Tongue (tissue), 2 donors: Measurements from ENCODE around the gene SLC25A10. TPM values are rescaled to one million over a fixed set of nuclear protein-coding genes. Genes with fewer than 3 reads are reported as not detected.
"Not testable (repeated sequence)": the region's sequence is repeated elsewhere in the genome, so short reads cannot be mapped to it uniquely, and the experiment has no call there.

ENCODE experiments used
- DNase-seq: peaks from one replicate; pipeline ENCODE4 v3.0.0-alpha.2; 2015
- total RNA-seq: library from RNA; depleted of rRNA; stranded (reverse); fragments of >200 nt; gene quantifications from one replicate; pipeline ENCODE4 v1.2.3, GENCODE V29; 2014

The SLC25A10 gene
- total RNA-seq, 1 donor from 2014 or later, result 10.6 TPM

GRCh38 chr17:81722184-81723120 lies 10.4 kb downstream of the SLC25A10 start:
- DNase-seq, result no peak

DNA sequence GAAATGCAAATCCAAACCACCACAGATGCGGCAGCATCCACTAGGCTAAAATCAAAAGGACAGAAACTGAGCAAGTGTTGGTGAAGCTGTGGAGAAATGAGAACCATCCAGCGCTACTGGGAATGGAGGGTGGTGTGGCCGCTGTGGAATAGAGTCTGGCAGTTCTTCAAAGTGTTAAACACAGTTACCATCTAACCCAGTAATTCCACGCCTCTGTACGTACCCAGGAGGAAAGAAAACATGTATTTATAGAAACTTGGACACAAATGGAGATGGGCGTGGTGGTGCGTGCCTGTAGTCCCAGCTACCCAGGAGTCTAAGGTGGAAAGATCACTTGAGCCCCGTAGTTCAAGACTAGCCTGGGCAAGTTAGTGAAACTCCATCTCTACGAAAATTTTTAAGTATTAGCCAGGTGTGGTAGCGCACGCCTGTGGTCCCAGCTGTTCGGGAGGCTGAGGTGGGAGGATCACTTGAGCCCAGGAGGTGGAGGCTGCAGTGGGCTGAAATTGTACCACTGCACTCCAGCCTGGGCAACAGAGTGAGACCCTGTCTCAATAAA lies 11.6 kb downstream of the SLC25A10 start:
- no peak for DNase-seq

DNA sequence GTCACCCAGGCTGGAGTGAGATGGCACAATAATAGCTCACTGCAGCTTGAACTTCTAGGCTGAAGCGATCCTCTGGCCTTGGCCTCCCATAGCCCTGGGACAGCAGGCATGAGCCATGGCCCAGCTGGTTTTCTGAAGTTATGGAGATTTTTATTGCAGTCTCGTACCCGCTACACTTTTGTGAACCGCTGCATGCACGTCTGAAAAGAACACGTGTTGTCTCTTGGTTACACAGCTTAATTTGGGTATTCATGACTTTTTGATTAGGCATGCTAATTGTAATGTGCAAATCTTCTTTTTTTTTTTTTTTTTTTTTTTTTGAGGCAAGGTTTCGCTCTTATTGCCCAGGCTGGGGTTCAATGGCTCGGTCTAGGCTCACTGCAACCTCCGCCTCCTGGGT lies 13.4 kb downstream of the SLC25A10 start:
- no peak for DNase-seq

DNA sequence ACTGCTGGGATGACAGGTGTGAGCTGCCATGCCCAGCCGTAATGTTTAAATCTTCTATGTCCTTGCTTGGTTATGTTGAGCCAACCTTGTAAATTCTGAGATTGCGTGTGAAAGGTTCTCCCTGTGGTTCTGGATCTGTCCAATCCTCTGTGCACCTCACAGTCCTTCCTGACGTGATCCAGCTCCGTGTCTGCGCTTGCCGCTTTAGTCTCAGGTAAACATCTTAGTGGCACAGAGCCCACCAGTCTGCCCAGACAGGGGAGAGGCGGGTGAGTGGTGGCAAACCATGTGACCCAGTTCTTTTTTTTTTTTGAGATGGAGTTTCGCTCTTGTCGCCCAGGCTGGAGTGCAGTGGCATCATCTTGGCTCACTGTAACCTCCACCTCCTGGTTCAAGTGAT lies 13.9 kb downstream of the SLC25A10 start:
- DNase-seq, result peak; percentile 48

DNA sequence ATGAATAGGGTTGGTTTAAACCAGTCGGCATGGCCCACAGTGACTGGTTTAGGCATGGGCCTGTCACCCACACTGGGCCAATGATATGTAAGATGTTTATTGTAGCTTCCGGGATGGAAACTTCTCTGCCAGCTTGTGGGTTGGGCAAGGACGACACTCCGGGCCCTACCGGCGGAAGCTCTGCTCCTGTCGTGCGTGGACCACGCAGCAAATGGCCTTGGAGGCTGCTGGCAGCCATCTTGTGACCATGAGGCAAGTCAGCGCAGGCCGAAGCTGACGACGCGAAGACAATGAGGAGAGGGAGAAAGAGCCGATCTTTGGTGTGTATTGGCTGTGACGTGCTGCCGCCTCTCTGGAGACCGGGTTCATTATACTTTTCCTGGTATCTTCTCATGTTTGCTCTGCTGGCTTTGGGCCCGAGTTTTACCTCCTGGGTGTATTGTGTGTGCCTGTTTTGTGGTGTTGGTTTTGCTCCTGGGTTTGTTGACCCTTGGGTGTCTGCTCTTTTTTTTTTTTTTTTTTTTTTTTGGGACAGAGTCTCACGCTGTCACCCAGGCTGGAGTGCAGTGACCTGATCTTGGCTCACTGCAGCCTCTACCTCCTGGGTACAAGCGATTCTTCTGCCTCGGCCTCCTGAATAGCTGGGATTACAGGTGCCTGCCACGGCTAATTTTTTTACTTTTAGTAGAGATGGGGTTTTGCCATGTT lies 15.4 kb downstream of the SLC25A10 start:
- DNase-seq, result peak; percentile 46

GRCh38 chr17:81733507-81734404 lies 21.7 kb downstream of the SLC25A10 start:
- peak; percentile 85 for DNase-seq

DNA sequence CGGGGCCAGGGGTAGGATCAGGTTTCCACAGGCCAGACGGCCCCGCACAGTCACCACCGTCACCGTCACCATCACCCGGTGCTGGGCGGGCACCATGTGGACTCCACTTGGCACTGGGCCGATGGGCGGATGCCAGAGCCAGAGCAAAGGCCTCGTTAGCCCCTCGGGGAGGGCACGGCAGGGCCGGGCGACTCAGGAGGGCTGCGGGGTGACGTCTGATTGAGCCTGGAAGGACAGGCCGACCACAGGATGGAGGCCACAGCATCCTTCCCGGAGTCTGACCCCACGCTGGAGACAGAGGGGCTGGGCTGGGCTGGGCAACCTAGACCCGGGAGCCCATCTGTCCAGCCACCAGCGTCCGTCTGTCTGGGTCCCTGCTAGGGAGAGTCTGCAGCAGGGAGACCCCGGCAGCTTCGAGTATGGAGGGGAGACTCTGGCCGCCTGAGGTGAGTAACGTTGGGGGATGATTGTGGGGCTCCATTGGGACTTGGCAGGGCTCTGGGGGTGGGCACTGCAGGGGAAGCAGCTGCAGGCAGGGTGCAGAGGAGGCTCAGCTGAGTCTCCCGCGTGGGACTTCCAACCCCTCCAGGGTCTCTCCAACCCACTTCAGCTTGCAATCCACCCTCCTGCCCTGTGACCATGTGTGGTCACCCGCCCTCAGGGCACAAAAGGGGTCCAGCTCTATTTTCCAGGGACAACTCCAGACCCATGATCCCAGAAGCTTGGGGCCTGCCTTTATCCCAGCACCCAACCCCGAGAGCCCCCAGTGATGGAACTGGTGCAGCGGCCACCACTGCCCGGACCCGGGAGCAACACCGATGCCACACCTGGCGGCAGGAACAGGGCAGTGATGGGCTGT lies 22.6 kb downstream of the SLC25A10 start:
- DNase-seq, result no peak

GRCh38 chr17:81735264-81736102 lies 23.4 kb downstream of the SLC25A10 start:
- DNase-seq, result peak; percentile 43

- DNase-seq, result no peak
These were observed 26.1 kb downstream of the SLC25A10 start for GRCh38 chr17:81737947-81738800.

DNA sequence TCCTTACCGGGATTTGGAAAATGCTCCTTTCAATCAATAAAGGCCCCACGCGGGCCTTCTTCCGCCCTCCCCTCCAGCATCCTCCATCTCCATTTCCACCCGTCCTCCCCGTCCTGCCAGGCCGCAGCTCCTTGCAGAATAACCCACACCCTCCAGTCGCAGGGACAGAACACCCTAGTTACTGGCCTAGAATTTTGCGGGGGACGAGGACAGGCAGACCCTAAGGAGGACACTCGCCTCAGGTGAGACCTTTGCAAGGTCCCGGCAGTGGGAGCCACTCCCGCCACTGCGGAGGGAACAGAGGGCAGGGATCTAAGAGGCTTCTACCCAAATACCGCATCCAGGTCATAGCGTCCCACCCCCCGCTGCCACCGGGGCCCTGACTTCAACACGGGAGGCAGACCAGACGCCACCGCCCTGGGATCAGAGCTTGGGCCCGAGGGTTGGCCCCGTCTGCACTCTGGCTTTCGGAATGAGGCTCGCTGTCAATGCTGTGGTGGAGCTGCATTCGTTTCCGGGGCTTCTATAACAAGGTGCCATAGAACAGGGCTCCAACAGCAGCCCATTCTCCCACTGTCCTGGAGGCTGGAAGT lies 26.8 kb downstream of the SLC25A10 start:
- no peak for DNase-seq

- not testable (repeated sequence) for DNase-seq
These were observed 27.5 kb downstream of the SLC25A10 start for GRCh38 chr17:81739593-81739992.

DNA sequence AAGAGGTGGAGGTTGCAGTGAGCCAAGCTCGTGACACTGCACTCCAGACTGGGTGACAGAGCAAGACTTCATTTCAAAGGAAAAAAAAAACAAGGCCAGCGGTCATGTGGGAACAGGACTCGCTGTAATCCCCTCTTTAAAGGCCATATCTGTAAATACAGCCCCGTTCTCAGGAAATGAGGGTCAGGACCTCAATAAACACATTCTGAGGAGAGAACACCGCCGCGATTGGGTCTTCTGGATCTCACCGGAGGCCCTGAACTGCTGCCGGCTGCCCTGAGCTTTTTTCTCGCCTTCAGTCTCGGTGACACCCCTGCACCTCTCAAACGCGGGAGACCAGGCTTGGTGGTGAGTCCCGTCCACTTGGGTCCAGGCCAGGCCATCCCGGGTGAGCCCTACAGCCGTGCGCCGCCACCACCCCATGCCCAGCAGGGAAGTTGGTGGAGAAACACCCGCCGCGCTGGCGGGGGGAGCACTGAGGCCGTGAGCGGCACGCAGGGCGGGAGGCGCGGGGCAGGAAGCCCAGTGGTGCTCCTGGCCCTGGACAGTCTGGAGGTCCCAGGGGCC lies 28.4 kb downstream of the SLC25A10 start:
- no peak for DNase-seq

GRCh38 chr17:81741049-81741593 lies 29.0 kb downstream of the SLC25A10 start:
- DNase-seq, result no peak

DNA sequence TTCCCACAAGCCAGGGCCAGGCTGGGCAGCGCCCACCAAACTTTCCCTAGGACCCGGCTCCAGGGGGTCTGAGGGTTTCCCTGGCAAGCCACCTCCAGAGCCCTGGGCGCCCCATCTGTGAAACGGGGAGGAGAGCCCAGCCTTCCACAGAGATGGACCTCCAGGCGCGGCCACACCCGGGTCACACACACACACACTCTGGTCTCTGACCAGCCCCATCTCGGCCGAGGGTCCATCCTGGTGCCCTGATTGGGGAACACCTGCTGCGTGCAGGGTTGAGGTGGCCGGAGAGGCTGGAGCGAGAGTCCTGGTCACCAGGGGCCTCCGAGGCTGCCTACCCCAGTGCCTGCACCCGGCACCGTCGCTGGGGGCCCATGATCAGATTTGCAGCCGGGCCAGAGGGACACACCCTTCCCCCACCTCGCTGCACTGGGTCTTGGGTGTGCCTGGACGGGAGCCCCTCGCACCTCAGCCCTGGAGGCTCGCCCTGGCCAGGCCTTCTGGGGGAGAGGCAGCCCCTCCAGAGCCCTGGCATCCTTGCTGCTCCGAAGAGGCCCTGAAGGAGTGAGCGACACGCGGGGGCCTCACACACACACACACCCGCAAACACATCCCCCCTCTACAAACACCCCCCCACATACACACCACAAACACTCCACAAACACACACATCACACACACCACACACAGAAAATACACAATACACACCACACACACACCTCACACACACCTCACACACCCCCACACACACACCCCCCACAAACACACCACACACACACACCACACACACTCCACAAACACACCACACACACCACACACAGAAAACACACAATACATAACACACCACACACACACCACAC lies 29.7 kb downstream of the SLC25A10 start:
- no peak for DNase-seq
